ENCODE data around the gene TLCD3A.

GRCh38 chr17:792277-792676 lies 59.9 kb downstream of the TLCD3A start:
- TF ChIP-seq, protein P1, sequence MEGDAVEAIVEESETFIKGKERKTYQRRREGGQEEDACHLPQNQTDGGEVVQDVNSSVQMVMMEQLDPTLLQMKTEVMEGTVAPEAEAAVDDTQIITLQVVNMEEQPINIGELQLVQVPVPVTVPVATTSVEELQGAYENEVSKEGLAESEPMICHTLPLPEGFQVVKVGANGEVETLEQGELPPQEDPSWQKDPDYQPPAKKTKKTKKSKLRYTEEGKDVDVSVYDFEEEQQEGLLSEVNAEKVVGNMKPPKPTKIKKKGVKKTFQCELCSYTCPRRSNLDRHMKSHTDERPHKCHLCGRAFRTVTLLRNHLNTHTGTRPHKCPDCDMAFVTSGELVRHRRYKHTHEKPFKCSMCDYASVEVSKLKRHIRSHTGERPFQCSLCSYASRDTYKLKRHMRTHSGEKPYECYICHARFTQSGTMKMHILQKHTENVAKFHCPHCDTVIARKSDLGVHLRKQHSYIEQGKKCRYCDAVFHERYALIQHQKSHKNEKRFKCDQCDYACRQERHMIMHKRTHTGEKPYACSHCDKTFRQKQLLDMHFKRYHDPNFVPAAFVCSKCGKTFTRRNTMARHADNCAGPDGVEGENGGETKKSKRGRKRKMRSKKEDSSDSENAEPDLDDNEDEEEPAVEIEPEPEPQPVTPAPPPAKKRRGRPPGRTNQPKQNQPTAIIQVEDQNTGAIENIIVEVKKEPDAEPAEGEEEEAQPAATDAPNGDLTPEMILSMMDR (IDR thresholded peaks at IDR 0.05; ENCODE audit: insufficient read depth, low read depth, low read length) = no peak
- TF ChIP-seq EZH2 (IDR thresholded peaks at IDR 0.05; ENCODE audit: insufficient read depth, low read length) = no peak
